ENCODE results near the gene CEBPB. TPM values are rescaled to one million over a fixed set of nuclear protein-coding genes. Genes with fewer than 3 reads are reported as not detected.

The CEBPB gene
- total RNA-seq, 1 experiment from 2014 or later, result 22.6 TPM

GRCh38 chr20:50229156-50229607, 38.6 kb downstream of the CEBPB start:
- Histone ChIP-seq H3K4me1 (ENCODE audit: insufficient read depth, low read length) (no peaks in the 10 kb centered on the region), H3K4me2 (ENCODE audit: insufficient read depth, insufficient read length, low read length) (no peak overlapping the region)
- no peak for TF ChIP-seq CTCF (conservative IDR thresholded peaks at IDR 0.05)

More at GRCh38 chr20:50229156-50229607, 38.6 kb downstream of the CEBPB start:
- H3K4me1 Mint-ChIP-seq, result peaks cover 0 to 2% of the 10 kb centered on the region in 2 experiments; a peak in 1 of 4 replicates
- no peak overlapping the region for H3K23ac ChIP-seq (ENCODE audit: insufficient read length, low read depth, low read length)
- no peak overlapping the region for H4K8ac ChIP-seq (replicated peaks; ENCODE audit: insufficient read length, low read depth, low read length)
- no peak overlapping the region for H2BK5ac ChIP-seq (ENCODE audit: insufficient read length, low read length)
- no peak overlapping the region for H3K18ac ChIP-seq (ENCODE audit: insufficient read length, low read depth, low read length)
- H2AFZ ChIP-seq (ENCODE audit: low read length), result no peak overlapping the region
- no peaks in the 10 kb centered on the region for H4K20me1 ChIP-seq (ENCODE audit: control insufficient read depth, insufficient read depth, insufficient read length)
- H3K79me1 ChIP-seq (ENCODE audit: insufficient read depth, low read depth, low read length, poor library complexity, severe bottlenecking), result no peaks in the 10 kb centered on the region
- no peaks in the 10 kb centered on the region for H3K23me2 ChIP-seq (ENCODE audit: insufficient read length, low read depth, low read length, poor library complexity, severe bottlenecking)
- H3K27me3 Mint-ChIP-seq (ENCODE audit: low read depth), result no peaks in the 10 kb centered on the region; the same call in none of the 2 replicates
- no peak overlapping the region for H3K14ac ChIP-seq (ENCODE audit: insufficient read depth, low read length)
- H2AK5ac ChIP-seq (ENCODE audit: insufficient read length, low read length), result no peak overlapping the region
- no peak overlapping the region for H2BK20ac ChIP-seq (ENCODE audit: low read depth, low read length, poor library complexity, severe bottlenecking)
- H3K27ac ChIP-seq (ENCODE audit: insufficient read length, low read depth, low read length), result no peak overlapping the region
- no peak overlapping the region for H4K5ac ChIP-seq (ENCODE audit: insufficient read length, low read depth, low read length)
- H2BK12ac ChIP-seq (ENCODE audit: insufficient read length, low read depth, low read length), result no peak overlapping the region
- DNase-seq, result no peak
- no peaks in the 10 kb centered on the region for H3K9me3 ChIP-seq (ENCODE audit: control insufficient read depth, low read depth, low read length)
- no peaks in the 10 kb centered on the region for H3K79me2 ChIP-seq (ENCODE audit: insufficient read depth, low read length)
- H3K27ac Mint-ChIP-seq, result peak overlapping the region in 1 of 3 experiments; percentile 59; a peak in 3 of 7 replicates
- H3T11ph ChIP-seq (ENCODE audit: low read length), result no peak overlapping the region
- no peaks in the 10 kb centered on the region for H3K27me3 ChIP-seq (ENCODE audit: insufficient read depth, low read length)
- H2BK120ac ChIP-seq (ENCODE audit: low read depth, low read length, poor library complexity, severe bottlenecking), result no peak overlapping the region
- no peak overlapping the region for H3K4ac ChIP-seq (ENCODE audit: low read depth, low read length)
- WGBS (ENCODE audit: extremely low coverage, insufficient read length, low lambda C conversion rate), result no CpG with 5 or more reads among the region's 10 CpGs
- no peak overlapping the region for H4K91ac ChIP-seq (ENCODE audit: insufficient read length, low read depth, low read length)
- no peak overlapping the region for H2BK15ac ChIP-seq (ENCODE audit: low read depth, low read length)
- no peak overlapping the region for H3K56ac ChIP-seq (ENCODE audit: insufficient read length, low read depth, low read length)
- H3K9me3 Mint-ChIP-seq, result no peaks in the 10 kb centered on the region
- no peaks in the 10 kb centered on the region for H3K36me3 Mint-ChIP-seq (ENCODE audit: insufficient read depth in 1 of 3, low read depth in 3 of 3)
- no peak overlapping the region for H3K4me3 Mint-ChIP-seq
- no peak overlapping the region for H3K9ac ChIP-seq (ENCODE audit: extremely low read depth, insufficient read length, low read length)
